Measurements from ENCODE around the gene GPR171. TPM values are rescaled to one million over a fixed set of nuclear protein-coding genes. Genes with fewer than 3 reads are reported as not detected.

The GPR171 gene
- total RNA-seq, 1 experiment from 2014 or later: not detected

GRCh38 chr3:151216641-151217607 is 13.9 kb upstream of the GPR171 start:
- no peak overlapping the region for H3K27ac ChIP-seq (ENCODE audit: low read length)
- in situ Hi-C loops (cut with HindIII; ENCODE audit: low pct_unique_long_range_greater_than_20kb, low sequenced_read_pairs): no loop called here
- intact Hi-C loops (cut with micrococcal nuclease; ENCODE audit: unreplicated experiment): no loop called here
- H3K36me3 ChIP-seq (ENCODE audit: control insufficient read depth, insufficient read depth, low read length): no peaks in the 10 kb centered on the region
- ChIA-PET POLR2A (no interaction called here), CTCF (no interaction called here)
- no peaks in the 10 kb centered on the region for H3K4me1 ChIP-seq (ENCODE audit: control insufficient read depth, insufficient read depth, low read length)
- DNase-seq (ENCODE audit: low read depth, low spot score) (no peak), ATAC-seq (no peak)
- no peaks in the 10 kb centered on the region for H3K9me3 ChIP-seq (ENCODE audit: control insufficient read depth, insufficient read depth, low read depth, low read length)
- TF ChIP-seq POLR2AphosphoS5 (IDR thresholded peaks at IDR 0.05; ENCODE audit: low read depth, low read length): no peak
- no peak for TF ChIP-seq SIN3A (IDR thresholded peaks at IDR 0.05; ENCODE audit: borderline replicate concordance, insufficient read depth, low read depth, low read length)
- TF ChIP-seq, protein P1, sequence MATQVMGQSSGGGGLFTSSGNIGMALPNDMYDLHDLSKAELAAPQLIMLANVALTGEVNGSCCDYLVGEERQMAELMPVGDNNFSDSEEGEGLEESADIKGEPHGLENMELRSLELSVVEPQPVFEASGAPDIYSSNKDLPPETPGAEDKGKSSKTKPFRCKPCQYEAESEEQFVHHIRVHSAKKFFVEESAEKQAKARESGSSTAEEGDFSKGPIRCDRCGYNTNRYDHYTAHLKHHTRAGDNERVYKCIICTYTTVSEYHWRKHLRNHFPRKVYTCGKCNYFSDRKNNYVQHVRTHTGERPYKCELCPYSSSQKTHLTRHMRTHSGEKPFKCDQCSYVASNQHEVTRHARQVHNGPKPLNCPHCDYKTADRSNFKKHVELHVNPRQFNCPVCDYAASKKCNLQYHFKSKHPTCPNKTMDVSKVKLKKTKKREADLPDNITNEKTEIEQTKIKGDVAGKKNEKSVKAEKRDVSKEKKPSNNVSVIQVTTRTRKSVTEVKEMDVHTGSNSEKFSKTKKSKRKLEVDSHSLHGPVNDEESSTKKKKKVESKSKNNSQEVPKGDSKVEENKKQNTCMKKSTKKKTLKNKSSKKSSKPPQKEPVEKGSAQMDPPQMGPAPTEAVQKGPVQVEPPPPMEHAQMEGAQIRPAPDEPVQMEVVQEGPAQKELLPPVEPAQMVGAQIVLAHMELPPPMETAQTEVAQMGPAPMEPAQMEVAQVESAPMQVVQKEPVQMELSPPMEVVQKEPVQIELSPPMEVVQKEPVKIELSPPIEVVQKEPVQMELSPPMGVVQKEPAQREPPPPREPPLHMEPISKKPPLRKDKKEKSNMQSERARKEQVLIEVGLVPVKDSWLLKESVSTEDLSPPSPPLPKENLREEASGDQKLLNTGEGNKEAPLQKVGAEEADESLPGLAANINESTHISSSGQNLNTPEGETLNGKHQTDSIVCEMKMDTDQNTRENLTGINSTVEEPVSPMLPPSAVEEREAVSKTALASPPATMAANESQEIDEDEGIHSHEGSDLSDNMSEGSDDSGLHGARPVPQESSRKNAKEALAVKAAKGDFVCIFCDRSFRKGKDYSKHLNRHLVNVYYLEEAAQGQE (IDR thresholded peaks at IDR 0.05; ENCODE audit: insufficient read depth in 1 of 2, low read depth in 2 of 2, low read length in 1 of 2): no peak
- TF ChIP-seq TCF7L2 (IDR thresholded peaks at IDR 0.05; ENCODE audit: low read depth, low read length): no peak
- TF ChIP-seq CTCF (IDR thresholded peaks at IDR 0.05): no peak
- no peaks in the 10 kb centered on the region for H3K27me3 ChIP-seq (ENCODE audit: control insufficient read depth, insufficient read depth, low read length)
- no TSS peak for BruUV-seq (replicated peaks)
- no peak overlapping the region for H3K4me3 ChIP-seq (ENCODE audit: low read depth in 2 of 2, low read length in 2 of 2)

GRCh38 chr3:151214459-151214858 is 11.4 kb upstream of the GPR171 start:
- TF ChIP-seq CTCF (IDR thresholded peaks at IDR 0.05): no peak
- TF ChIP-seq, protein P1 (IDR thresholded peaks at IDR 0.05; ENCODE audit: insufficient read depth in 1 of 2, low read depth in 2 of 2, low read length in 1 of 2): no peak
- no peak for TF ChIP-seq SIN3A (IDR thresholded peaks at IDR 0.05; ENCODE audit: borderline replicate concordance, insufficient read depth, low read depth, low read length)
- TF ChIP-seq TCF7L2 (IDR thresholded peaks at IDR 0.05; ENCODE audit: low read depth, low read length): no peak
- no peak for TF ChIP-seq POLR2AphosphoS5 (IDR thresholded peaks at IDR 0.05; ENCODE audit: low read depth, low read length)

More at GRCh38 chr3:151214459-151214858, 11.4 kb upstream of the GPR171 start:
- in situ Hi-C loops (cut with HindIII; ENCODE audit: low pct_unique_long_range_greater_than_20kb, low sequenced_read_pairs) (no loop called here), intact Hi-C loops (cut with micrococcal nuclease; ENCODE audit: unreplicated experiment) (no loop called here)
- Histone ChIP-seq H3K9me3 (ENCODE audit: control insufficient read depth, insufficient read depth, low read depth, low read length) (no peaks in the 10 kb centered on the region), H3K4me1 (ENCODE audit: control insufficient read depth, insufficient read depth, low read length) (no peaks in the 10 kb centered on the region), H3K27ac (ENCODE audit: low read length) (no peak overlapping the region), H3K27me3 (ENCODE audit: control insufficient read depth, insufficient read depth, low read length) (no peaks in the 10 kb centered on the region), H3K4me3 (ENCODE audit: low read depth in 2 of 2, low read length in 2 of 2) (no peak overlapping the region), H3K36me3 (ENCODE audit: control insufficient read depth, insufficient read depth, low read length) (no peaks in the 10 kb centered on the region)
- DNase-seq (ENCODE audit: low read depth, low spot score): no peak
- CTCF ChIA-PET: no interaction called here
- POLR2A ChIA-PET: no interaction called here
- ATAC-seq: no peak
- no TSS peak for BruUV-seq (replicated peaks)
